ENCODE results near the gene MAP7D1. TPM values are rescaled to one million over a fixed set of nuclear protein-coding genes. Genes with fewer than 3 reads are reported as not detected.

MAP7D1 gene
- total RNA-seq, 4 donors from 2014 or later, result 376 to 967 (median 474) TPM

GRCh38 chr1:36132029-36132428, 23.9 kb upstream of the MAP7D1 start:
- no peak for TF ChIP-seq POLR2A (IDR thresholded peaks at IDR 0.05)
- no peak for TF ChIP-seq CTCF (IDR thresholded peaks at IDR 0.05 in 4 of 5, conservative IDR thresholded peaks at IDR 0.05 in 1 of 5)
- ATAC-seq (no peak), DNase-seq (no peak)
- Histone ChIP-seq H3K27me3 (no peaks in the 10 kb centered on the region), H3K36me3 (peaks cover 0 to 5% of the 10 kb centered on the region in 2 donors), H3K4me3 (no peak overlapping the region), H3K4me1 (peaks cover 9 to 20% of the 10 kb centered on the region in 2 donors), H3K27ac (no peak overlapping the region), H3K9me3 (no peaks in the 10 kb centered on the region)
- intact Hi-C loops (cut with DNase I; ENCODE audit: low total_unique reads) (no loop called here), in situ Hi-C loops (cut with MboI; ENCODE audit: low sequenced_read_pairs in 4 of 4) (no loop called here)

- Histone ChIP-seq H3K36me3 (peaks cover 0 to 20% of the 10 kb centered on the region in 2 donors), H3K4me1 (peaks cover 10 to 31% of the 10 kb centered on the region in 2 donors), H3K4me3 (no peak overlapping the region), H3K9me3 (no peaks in the 10 kb centered on the region), H3K27me3 (no peaks in the 10 kb centered on the region), H3K27ac (no peak overlapping the region)
- ATAC-seq, result no peak
- intact Hi-C loops (cut with DNase I; ENCODE audit: low total_unique reads), result no loop called here
- no peak for DNase-seq
- no peak for TF ChIP-seq POLR2A (IDR thresholded peaks at IDR 0.05)
- no peak for TF ChIP-seq CTCF (IDR thresholded peaks at IDR 0.05 in 4 of 5, conservative IDR thresholded peaks at IDR 0.05 in 1 of 5)
- in situ Hi-C loops (cut with MboI; ENCODE audit: low sequenced_read_pairs in 4 of 4), result no loop called here
These were observed 22.5 kb upstream of the MAP7D1 start for GRCh38 chr1:36133484-36133883.

GRCh38 chr1:36134031-36134430, 21.9 kb upstream of the MAP7D1 start:
- Histone ChIP-seq H3K9me3 (no peaks in the 10 kb centered on the region), H3K4me1 (peaks cover 10 to 31% of the 10 kb centered on the region in 2 donors), H3K4me3 (no peak overlapping the region), H3K27ac (no peak overlapping the region), H3K36me3 (peaks cover 0 to 25% of the 10 kb centered on the region in 2 donors), H3K27me3 (no peaks in the 10 kb centered on the region)
- in situ Hi-C loops (cut with MboI; ENCODE audit: low sequenced_read_pairs in 4 of 4) (no loop called here), intact Hi-C loops (cut with DNase I; ENCODE audit: low total_unique reads) (loop anchor here (2.0 kb wide), 1 partner anchor 35 kb away; no protein-coding TSS in a partner anchor)
- TF ChIP-seq POLR2A (IDR thresholded peaks at IDR 0.05) (no peak), CTCF (IDR thresholded peaks at IDR 0.05 in 4 of 5, conservative IDR thresholded peaks at IDR 0.05 in 1 of 5) (no peak)
- ATAC-seq, result no peak
- no peak for DNase-seq

- peaks cover 17 to 37% of the 10 kb centered on the region in 2 donors for H3K4me1 ChIP-seq
- H3K9me3 ChIP-seq, result no peaks in the 10 kb centered on the region
- no peaks in the 10 kb centered on the region for H3K27me3 ChIP-seq
- TF ChIP-seq POLR2A (IDR thresholded peaks at IDR 0.05), result no peak
- TF ChIP-seq CTCF (IDR thresholded peaks at IDR 0.05 in 4 of 5, conservative IDR thresholded peaks at IDR 0.05 in 1 of 5), result peak; percentile 40 to 64 (median 56)
- DNase-seq (no peak), ATAC-seq (peak; percentile 25 to 35)
- in situ Hi-C loops (cut with MboI; ENCODE audit: low sequenced_read_pairs in 4 of 4), result no loop called here
- intact Hi-C loops (cut with DNase I; ENCODE audit: low total_unique reads), result loop anchor here (2.0 kb wide), 1 partner anchor 36 kb away; no protein-coding TSS in a partner anchor
- peaks cover 0 to 32% of the 10 kb centered on the region in 2 donors for H3K36me3 ChIP-seq
- no peak overlapping the region for H3K27ac ChIP-seq
- H3K4me3 ChIP-seq, result no peak overlapping the region
These were observed 21.2 kb upstream of the MAP7D1 start for GRCh38 chr1:36134505-36135329.
